ENCODE data around the gene MOV10. TPM values are rescaled to one million over a fixed set of nuclear protein-coding genes. Genes with fewer than 3 reads are reported as not detected.

MOV10 gene
- total and polyA plus RNA-seq, 2 of the 13 experiments (the other 11 are each of a cell fraction or from before 2014, with no cell fraction given), result 56.4 to 58.2 TPM

DNA sequence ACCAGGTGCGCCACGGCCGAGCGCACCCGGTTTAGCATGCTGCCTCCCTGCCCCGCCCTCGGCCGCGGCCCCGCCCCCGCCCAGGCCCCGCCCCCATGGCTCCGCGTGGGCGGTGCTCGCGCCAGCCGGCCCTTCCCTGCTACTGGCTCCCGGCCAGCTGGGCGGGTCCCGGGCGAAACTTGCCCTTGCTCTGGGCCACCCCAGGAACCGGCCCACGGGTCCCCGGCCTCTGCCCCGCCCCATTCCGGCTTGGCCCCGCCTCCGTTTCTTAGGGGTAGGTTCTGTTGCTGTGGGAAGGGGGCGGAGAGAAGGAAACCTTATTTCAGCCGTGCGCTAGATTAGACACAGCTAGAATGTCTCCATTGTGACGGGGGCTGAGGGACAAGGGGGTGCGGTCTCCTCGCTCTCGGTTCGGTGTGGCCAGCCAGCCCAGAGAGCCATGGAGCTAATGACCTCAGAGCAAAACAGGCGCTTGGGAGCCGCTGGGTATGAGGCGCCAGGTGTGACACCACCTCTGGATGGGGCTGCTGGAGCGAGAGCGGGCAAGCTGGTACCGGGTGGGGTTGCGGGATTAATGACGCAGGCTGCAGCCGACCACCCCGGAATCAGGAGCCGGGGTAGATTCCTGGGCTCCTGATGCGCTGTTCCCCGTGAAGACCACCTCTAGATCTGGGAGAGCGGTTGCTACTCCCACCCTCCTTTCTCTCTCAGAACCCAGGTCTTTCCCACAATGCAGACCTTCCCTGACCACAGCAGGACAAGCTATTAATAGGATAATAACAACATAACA lies 41.0 kb downstream of the MOV10 start, which contains the start of gene PPM1J (continued):
- TF ChIP-seq NCOA1 (CRISPR knock-in tag; IDR thresholded peaks at IDR 0.05) (peak; percentile 31; the same call in 1 of the 2 replicates), HIVEP1 (CRISPR knock-in tag; IDR thresholded peaks at IDR 0.05) (peak; percentile 31; the same call in 1 of the 2 replicates), GABPB1 (CRISPR knock-in tag; IDR thresholded peaks at IDR 0.05) (peak; percentile 25; the same call in 1 of the 2 replicates), ZEB1 (IDR thresholded peaks at IDR 0.05; ENCODE audit: insufficient replicate concordance, low read depth) (no peak), ZSCAN22 (CRISPR knock-in tag; IDR thresholded peaks at IDR 0.05) (no peak), LCORL (IDR thresholded peaks at IDR 0.05) (no peak), LCORL (CRISPR knock-in tag; IDR thresholded peaks at IDR 0.05) (peak; percentile 51; the same call in 1 of the 2 replicates), GLI4 (CRISPR knock-in tag; IDR thresholded peaks at IDR 0.05; ENCODE audit: borderline replicate concordance) (no peak)
- TF ChIP-seq, protein P1, sequence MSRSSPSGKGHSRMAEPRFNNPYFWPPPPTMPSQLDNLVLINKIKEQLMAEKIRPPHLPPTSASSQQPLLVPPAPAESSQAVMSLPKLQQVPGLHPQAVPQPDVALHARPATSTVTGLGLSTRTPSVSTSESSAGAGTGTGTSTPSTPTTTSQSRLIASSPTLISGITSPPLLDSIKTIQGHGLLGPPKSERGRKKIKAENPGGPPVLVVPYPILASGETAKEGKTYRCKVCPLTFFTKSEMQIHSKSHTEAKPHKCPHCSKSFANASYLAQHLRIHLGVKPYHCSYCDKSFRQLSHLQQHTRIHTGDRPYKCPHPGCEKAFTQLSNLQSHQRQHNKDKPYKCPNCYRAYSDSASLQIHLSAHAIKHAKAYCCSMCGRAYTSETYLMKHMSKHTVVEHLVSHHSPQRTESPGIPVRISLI (CRISPR knock-in tag; IDR thresholded peaks at IDR 0.05; ENCODE audit: borderline replicate concordance), result no peak
- TF ChIP-seq, protein P2, sequence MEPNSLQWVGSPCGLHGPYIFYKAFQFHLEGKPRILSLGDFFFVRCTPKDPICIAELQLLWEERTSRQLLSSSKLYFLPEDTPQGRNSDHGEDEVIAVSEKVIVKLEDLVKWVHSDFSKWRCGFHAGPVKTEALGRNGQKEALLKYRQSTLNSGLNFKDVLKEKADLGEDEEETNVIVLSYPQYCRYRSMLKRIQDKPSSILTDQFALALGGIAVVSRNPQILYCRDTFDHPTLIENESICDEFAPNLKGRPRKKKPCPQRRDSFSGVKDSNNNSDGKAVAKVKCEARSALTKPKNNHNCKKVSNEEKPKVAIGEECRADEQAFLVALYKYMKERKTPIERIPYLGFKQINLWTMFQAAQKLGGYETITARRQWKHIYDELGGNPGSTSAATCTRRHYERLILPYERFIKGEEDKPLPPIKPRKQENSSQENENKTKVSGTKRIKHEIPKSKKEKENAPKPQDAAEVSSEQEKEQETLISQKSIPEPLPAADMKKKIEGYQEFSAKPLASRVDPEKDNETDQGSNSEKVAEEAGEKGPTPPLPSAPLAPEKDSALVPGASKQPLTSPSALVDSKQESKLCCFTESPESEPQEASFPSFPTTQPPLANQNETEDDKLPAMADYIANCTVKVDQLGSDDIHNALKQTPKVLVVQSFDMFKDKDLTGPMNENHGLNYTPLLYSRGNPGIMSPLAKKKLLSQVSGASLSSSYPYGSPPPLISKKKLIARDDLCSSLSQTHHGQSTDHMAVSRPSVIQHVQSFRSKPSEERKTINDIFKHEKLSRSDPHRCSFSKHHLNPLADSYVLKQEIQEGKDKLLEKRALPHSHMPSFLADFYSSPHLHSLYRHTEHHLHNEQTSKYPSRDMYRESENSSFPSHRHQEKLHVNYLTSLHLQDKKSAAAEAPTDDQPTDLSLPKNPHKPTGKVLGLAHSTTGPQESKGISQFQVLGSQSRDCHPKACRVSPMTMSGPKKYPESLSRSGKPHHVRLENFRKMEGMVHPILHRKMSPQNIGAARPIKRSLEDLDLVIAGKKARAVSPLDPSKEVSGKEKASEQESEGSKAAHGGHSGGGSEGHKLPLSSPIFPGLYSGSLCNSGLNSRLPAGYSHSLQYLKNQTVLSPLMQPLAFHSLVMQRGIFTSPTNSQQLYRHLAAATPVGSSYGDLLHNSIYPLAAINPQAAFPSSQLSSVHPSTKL (CRISPR knock-in tag; IDR thresholded peaks at IDR 0.05), result 0 out of 2 replicates have a peak, but pooled peaks have one; percentile 17
- TF ChIP-seq, protein P3, sequence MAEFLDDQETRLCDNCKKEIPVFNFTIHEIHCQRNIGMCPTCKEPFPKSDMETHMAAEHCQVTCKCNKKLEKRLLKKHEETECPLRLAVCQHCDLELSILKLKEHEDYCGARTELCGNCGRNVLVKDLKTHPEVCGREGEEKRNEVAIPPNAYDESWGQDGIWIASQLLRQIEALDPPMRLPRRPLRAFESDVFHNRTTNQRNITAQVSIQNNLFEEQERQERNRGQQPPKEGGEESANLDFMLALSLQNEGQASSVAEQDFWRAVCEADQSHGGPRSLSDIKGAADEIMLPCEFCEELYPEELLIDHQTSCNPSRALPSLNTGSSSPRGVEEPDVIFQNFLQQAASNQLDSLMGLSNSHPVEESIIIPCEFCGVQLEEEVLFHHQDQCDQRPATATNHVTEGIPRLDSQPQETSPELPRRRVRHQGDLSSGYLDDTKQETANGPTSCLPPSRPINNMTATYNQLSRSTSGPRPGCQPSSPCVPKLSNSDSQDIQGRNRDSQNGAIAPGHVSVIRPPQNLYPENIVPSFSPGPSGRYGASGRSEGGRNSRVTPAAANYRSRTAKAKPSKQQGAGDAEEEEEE (CRISPR knock-in tag; IDR thresholded peaks at IDR 0.05; ENCODE audit: borderline replicate concordance), result 0 out of 2 replicates have a peak, but pooled peaks have one; percentile 2
- TF ChIP-seq, protein P4, sequence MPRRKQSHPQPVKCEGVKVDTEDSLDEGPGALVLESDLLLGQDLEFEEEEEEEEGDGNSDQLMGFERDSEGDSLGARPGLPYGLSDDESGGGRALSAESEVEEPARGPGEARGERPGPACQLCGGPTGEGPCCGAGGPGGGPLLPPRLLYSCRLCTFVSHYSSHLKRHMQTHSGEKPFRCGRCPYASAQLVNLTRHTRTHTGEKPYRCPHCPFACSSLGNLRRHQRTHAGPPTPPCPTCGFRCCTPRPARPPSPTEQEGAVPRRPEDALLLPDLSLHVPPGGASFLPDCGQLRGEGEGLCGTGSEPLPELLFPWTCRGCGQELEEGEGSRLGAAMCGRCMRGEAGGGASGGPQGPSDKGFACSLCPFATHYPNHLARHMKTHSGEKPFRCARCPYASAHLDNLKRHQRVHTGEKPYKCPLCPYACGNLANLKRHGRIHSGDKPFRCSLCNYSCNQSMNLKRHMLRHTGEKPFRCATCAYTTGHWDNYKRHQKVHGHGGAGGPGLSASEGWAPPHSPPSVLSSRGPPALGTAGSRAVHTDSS (CRISPR knock-in tag; conservative IDR thresholded peaks at IDR 0.05), result 0 out of 2 replicates have a peak, but pooled peaks have one; percentile 26
- TF ChIP-seq, protein P5, sequence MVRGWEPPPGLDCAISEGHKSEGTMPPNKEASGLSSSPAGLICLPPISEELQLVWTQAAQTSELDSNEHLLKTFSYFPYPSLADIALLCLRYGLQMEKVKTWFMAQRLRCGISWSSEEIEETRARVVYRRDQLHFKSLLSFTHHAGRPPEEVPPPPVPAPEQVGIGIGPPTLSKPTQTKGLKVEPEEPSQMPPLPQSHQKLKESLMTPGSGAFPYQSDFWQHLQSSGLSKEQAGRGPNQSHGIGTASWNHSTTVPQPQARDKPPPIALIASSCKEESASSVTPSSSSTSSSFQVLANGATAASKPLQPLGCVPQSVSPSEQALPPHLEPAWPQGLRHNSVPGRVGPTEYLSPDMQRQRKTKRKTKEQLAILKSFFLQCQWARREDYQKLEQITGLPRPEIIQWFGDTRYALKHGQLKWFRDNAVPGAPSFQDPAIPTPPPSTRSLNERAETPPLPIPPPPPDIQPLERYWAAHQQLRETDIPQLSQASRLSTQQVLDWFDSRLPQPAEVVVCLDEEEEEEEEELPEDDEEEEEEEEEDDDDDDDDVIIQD (CRISPR knock-in tag; IDR thresholded peaks at IDR 0.05; ENCODE audit: low read depth), result 0 out of 2 replicates have a peak, but pooled peaks have one; percentile 11
- TF ChIP-seq, protein P6, sequence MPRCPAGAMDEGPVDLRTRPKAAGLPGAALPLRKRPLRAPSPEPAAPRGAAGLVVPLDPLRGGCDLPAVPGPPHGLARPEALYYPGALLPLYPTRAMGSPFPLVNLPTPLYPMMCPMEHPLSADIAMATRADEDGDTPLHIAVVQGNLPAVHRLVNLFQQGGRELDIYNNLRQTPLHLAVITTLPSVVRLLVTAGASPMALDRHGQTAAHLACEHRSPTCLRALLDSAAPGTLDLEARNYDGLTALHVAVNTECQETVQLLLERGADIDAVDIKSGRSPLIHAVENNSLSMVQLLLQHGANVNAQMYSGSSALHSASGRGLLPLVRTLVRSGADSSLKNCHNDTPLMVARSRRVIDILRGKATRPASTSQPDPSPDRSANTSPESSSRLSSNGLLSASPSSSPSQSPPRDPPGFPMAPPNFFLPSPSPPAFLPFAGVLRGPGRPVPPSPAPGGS (CRISPR knock-in tag; IDR thresholded peaks at IDR 0.05), result 0 out of 2 replicates have a peak, but pooled peaks have one; percentile 16
